Epithelial cell of proximal tubule (primary cell): ENCODE measurements around the gene TTBK2. TPM values are rescaled to one million over a fixed set of nuclear protein-coding genes. Genes with fewer than 3 reads are reported as not detected.

Experiments used
- DNase-seq: peaks from one replicate; pipeline ENCODE4 v3.0.0-alpha.2; 2011; ENCODE audit warnings: low read depth
- H3K4me3 ChIP-seq: 2 replicates; pipeline ENCODE4 v1.5.1; 2011; ENCODE audit warnings: low read depth, mild to moderate bottlenecking, low read length
- CTCF ChIP-seq: conservative IDR thresholded peaks from 2 replicates; pipeline ENCODE4 v1.5.1; 2012; ENCODE audit warnings: low read depth, mild to moderate bottlenecking, low read length
- total RNA-seq: library from RNA; depleted of rRNA; stranded (reverse); fragments of >200 nt; gene quantifications from 2 replicates; pipeline ENCODE4 v1.2.3, GENCODE V29; 2015

The TTBK2 gene
- total RNA-seq, 1 donor from 2014 or later: 5.8 TPM

- no peak overlapping the region for H3K4me3 ChIP-seq
- no peak for TF ChIP-seq CTCF
- DNase-seq: no peak
These were observed 41.1 kb downstream of the TTBK2 start for GRCh38 chr15:42879443-42879842.

GRCh38 chr15:42876224-42876623 lies 44.4 kb downstream of the TTBK2 start:
- no peak for TF ChIP-seq CTCF
- no peak overlapping the region for H3K4me3 ChIP-seq
- no peak for DNase-seq

- no peak overlapping the region for H3K4me3 ChIP-seq
- no peak for TF ChIP-seq CTCF
- DNase-seq: no peak
These were observed 51.9 kb downstream of the TTBK2 start for GRCh38 chr15:42868683-42869082.

GRCh38 chr15:42863572-42864239 lies 56.9 kb downstream of the TTBK2 start:
- no peak for TF ChIP-seq CTCF
- DNase-seq: no peak
- H3K4me3 ChIP-seq: no peak overlapping the region

GRCh38 chr15:42858999-42859789 lies 61.4 kb downstream of the TTBK2 start:
- no peak for TF ChIP-seq CTCF
- DNase-seq: no peak
- H3K4me3 ChIP-seq: no peak overlapping the region

- no peak overlapping the region for H3K4me3 ChIP-seq
- DNase-seq: no peak
These were observed 62.0 kb downstream of the TTBK2 start for GRCh38 chr15:42858540-42858939.

More at GRCh38 chr15:42858540-42858939, 62.0 kb downstream of the TTBK2 start:
- TF ChIP-seq CTCF: no peak
